GM18520 (cell line): Measurements from ENCODE around the gene ANTXR1.

Source experiments
- ATAC-seq: cut with Tn5 transposase; IDR thresholded peaks from one replicate; pipeline ENCODE4 v1.9.1; 2021; ENCODE audit not compliant: unreplicated experiment

The ANTXR1 gene

DNA sequence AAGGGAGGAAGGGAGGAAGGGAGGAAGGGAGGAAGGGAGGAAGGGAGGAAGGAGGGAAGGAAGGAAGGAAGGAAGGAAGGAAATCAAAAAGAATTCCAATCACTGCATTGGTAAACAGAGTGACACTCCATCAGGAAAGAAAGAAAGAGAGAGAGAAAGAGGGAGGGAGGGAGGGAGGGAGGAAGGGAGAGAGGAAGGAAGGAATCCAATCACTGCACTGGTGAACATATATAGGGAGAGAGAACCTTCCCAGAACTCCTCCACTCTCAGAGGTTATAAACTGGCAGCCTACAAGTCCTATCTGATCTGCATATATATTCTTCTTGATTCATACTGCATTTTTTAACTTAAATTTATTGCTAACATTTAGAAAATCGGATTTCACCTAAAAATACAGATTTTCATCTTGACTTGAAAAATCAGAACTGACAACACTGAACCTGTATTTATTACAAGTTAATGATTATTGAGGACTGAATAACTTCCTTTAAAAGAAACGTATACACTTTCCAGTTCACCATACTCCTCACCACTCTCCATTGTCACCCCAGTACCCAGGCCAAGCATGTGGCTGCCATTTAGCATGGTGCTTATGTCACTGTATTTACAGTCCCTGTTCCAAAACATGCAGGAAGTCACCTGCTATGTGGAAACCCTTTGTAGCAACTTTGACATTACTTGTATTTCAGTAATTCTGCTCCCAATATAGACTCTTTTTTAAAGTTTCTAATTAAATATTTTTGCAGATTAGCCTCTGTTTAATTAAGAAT is 83.5 kb downstream of the ANTXR1 start:
- no peak for ATAC-seq

DNA sequence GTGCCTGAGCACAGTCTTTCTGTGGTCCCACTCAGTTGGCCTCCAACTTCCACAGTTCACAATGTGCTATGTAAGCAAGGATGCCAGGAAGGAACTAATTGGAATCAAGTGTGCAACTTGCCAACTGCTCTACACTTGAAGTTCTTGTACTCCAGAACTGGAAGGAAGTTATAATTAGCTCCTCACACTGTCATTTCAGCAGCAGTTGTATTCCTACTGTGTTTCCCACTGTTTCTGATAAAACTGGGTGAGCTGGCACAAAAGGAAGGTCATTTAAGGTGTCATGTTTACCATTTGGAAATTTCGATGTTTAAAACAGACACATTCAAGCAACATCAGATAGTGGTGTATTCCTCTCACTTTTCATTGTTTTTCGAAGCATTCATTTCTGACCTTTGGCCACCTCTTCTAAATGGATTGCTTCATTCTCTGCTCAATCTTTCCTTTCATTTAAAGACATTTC is 84.2 kb downstream of the ANTXR1 start:
- no peak for ATAC-seq

DNA sequence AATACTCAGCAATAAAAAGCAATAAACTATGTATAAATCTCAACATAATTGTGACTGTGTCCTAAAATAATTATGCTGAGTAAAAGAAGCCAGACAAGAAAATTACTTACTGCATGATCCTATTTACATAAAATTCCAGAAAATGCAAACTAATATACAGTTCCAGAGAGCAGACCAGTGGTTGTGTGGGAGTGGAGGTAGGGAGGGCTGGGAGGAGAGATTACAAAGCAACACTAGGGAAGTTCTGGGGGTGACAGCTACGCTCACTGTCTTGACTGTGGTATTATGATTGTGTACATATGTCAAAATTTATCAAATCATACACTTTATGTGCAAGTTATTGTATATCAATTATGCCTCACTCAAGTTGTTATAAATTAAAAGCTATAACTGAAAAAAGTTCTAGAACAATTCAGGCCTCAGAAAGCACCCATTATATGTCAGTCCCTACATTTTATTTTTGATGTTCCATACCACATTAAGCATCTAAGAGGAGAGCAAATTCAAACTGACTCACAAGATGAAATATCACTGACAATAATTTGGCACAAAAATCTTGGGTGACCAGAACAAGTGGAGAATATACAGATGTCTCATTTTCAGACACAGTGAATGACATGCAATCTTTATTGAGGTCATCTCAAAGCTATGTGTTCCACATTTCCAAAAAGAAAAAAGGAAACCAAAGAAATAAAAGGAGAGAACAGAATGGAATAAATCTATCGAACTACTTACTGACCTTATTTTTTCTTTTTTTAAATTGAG is 85.1 kb downstream of the ANTXR1 start:
- no peak for ATAC-seq

DNA sequence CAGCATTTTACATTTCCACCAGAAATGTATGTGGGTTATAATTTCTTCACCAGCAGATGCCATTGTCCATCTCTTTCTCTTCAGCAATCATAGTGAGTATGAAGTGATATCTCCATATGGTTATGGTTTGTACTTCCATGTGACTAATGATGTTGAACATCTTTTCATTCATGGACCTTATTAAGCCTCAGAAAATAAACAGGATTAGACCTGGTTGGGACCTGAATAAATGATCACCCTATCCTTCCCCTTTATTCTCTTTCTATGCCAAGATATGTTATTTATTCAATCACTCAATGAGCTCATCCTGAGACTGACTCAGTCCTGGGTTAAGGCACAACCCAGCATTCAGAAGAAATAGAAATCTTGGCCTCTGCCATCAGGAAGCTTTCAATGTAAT is 86.6 kb downstream of the ANTXR1 start:
- no peak for ATAC-seq

DNA sequence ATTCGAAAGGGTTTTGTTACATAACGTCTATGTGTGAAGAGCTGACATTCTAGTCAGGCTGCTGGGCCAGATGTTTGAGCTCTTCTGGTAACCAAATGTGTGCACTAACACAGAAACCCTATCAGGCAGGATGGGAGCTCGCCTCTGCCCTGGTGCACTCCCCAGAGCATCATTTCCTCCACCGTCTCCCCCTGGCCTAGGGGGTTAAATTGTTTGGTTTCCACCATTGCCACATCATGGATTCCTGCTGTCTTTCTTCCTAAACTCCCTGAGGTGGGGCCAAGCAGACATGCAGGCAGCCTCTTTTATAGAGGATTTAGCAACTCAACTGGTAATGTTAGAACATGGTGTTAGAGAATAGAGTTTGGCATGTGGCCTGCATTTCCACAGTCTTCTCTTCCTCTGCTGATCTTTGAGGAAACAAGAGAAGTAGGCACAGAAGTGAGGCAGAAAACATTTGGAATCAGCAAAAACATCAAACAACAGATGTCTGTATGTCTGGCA is 87.3 kb downstream of the ANTXR1 start:
- ATAC-seq: no peak

DNA sequence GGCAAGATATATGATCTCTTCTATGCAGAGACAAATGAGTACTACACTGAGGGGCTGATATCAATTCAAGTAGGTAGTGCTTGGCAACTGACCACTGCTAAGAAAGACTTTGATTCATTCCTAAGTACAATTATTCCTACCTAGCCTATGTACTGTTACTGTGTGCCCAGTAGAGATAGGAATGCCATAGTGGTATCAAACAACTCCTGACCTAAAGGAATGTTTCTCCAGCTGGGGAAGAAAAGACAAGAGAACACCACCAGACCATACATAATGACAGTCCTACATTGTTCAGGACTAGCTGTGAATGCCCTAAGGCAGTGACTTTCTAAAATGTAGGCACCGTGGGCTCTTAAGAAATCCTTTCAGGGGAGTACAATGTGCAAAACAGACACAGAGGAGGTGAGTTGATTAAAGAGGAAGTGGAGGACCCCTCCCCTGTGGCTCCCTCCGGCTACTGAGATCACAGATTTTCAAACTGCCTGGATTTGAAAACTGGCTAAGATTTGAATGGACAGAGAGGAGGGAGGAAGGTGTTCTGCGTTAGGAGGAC is 89.1 kb downstream of the ANTXR1 start:
- no peak for ATAC-seq

DNA sequence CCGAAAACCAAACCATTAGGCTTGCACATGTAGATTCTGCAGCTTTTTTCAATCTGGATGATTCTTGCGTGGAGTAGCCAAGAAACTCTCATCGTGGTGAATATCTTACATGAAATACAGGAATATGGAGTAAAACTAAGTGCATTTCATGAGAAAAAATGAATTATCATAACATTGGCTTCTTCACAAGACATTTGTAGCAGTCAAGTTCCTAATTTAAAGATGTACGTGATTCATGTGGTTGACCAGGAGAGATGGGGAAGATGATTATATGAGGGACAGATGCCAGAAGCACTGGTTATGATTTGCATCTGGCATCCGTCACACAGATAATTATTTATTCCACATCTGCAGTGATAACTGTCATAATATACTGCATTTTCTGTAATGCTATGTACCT is 90.4 kb downstream of the ANTXR1 start:
- ATAC-seq: no peak

DNA sequence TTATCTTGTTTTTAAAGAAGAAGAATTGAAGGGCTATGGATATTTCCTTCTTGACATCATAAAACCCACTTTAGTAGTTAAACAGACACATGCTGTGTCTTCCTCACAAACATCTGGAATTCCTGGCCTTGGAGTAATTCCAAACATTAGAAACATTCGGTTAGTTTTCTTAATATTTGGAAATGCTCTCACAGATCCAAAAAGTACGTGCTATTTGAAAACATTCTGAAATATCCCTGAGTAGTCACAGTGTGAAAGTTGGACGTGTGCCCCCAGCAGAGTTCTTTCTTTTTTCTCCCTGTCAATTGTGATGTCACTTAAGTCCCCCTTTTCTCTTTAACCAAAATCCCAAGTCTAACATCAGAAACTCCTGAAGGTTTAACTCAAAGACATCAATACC is 91.3 kb downstream of the ANTXR1 start:
- no peak for ATAC-seq

DNA sequence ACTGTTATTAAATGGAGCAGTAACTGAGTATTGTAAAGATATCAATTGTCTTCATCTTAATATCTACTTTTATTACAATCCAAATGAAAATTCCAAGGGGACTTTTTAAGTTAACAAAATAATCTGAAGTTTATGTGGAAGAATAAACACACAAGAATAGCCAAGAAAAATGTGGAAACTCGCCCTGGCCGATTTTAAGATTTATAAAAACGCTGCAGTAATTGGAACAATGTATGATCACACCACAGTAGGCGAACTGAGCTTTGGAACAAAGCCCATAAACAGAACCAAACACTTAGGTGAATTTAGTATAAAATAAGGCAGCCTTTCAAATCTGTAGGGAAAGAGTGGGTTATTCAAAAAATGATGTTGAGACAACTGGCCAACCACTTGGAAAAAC is 96.3 kb downstream of the ANTXR1 start:
- no peak for ATAC-seq

DNA sequence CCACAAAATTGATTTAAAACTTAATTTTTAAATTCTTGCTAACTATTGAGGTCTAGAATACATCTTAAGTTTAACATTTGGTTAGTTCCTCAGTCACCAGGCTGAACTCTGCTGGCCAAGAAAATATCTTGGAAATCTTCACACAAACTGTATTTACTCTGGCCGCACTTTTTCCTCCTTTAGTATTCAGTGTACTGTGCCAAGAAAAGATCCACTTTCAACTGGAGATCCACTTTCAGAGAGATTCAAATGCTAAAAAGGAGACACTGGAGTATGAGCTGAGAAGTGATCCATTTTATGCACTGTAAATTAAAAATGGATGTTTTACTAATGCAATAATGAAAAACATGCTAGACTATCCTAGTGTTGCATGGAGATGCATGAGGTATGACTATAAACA is 98.1 kb downstream of the ANTXR1 start:
- ATAC-seq: no peak

DNA sequence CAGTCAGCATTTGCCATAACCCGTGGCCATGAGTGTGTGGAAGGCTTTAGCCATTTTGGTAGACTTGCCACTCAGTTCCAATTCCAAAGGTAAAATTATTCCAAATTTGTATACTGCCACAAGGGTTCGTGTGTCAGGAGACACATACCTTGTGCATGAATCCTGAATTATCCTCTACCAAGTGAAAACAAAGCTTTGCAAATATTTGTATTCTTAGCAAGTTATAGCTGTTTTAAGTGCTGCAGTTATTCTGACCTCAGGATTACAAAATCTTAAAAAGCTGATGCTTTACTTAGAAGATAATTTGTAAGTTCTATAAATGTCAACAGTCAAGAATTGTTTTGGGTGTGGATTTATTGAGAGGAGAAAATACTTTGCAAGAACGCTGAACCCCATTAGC is 100.6 kb downstream of the ANTXR1 start:
- ATAC-seq: no peak

DNA sequence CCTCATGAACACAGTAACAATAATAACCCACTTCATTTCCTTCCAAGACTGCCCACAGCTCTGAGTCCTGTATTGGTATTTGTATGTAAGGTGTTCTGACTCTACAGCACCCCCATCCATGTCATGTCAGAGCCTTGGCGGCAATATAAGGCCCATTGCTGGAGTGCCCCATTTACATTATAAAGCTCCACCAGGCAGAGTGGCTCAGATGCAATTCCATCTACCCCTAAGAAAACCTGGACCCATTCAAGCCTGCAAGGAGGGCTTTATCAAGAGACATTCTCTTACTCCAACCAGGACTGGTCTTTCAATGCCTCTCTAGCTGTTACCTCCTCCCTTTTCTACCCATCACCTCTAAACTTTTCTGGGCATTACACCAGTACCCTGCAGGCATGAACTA is 101.6 kb downstream of the ANTXR1 start:
- no peak for ATAC-seq

DNA sequence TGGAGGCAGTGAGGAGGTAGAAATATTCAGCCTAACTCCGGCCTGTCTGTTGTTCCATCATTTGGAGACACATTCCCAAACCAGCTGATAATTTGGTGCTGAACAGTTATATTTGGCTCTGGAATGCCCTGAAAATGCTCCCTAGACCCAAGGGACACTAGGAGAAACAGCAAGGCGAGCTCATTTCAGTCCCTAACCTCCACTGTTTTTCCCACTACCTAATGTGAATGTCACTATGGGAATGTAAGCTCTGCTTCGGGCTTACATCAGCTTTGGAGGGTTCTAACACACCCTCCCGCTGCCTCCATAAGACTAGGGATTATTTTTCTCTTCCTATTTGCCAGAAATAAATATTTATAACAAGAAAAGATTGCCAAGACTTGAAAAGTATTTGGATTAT is 103.5 kb downstream of the ANTXR1 start:
- no peak for ATAC-seq

DNA sequence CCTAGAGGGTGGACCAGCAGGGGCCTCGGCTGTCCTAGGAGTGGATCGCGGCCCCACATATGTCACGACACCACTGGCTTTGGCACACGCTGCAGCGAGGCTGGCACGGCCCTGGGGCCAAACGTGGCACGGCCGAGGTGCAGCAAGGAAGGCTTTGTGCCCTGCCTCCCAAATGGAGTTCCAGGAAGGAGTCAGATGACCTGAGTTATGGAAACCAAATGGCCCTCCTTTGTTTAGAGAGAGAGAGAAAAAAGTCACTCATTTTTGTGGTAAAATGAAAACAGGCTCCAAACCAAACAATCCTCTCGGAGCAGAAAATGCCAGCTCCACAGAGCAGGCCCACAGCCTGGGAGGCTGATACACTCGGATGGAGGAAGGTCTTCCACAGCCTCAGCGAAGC is 105.6 kb downstream of the ANTXR1 start:
- ATAC-seq: no peak

DNA sequence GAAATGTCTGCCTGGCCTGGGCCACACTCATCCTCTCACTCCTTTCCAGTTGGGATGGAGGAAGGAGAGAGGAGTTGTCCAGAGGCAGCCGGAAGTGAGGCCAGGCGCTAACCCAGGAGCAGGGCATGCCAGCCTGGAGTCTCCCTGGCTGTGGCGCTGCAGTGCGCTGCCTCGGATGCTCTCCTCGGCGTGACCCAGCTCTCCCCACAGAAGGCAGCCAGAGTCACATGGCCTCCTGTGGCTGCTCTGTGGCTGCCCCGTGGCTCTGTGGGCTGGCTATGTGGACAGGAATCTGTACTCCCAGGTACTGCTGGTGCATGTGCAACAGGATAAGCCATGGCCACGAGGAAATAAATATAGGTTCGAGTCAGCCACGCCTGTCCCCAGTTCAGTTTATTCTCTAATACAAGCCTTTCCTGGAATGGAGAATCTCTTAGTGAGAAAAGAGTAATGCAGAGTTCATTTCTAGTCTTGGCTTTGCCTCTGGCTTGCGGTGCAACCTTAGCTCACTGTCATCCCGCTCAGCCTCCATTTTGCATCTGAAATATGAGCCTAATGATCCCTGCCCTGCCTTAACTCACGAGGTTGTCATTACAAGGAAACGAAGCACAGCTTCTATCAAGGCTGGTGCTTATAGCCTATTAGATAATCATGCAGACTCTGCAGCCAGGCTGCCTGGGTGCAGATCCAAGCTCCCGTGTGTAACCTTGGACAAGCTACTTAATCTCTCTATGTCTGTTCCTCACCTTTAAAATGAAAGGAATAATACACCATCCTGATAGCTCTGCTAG is 106.3 kb downstream of the ANTXR1 start:
- ATAC-seq: no peak

DNA sequence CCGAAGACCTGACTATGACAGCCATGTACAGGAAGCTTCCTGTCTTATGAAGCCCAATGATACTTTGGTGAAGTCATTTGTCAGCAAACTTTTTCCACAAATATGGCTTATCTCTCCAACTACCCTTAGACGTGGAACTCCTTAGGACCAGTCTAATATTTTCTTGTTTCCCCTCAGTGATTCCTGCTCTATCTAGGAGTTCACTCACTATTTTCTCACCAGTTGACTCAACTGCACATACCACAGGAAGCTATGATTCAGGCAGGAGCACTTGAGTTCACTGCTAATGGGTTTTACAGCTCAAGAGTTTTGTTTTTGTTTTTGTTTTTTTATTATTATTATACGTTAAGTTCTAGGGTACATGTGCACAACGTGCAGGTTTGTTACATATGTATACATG is 109.3 kb downstream of the ANTXR1 start:
- no peak for ATAC-seq

DNA sequence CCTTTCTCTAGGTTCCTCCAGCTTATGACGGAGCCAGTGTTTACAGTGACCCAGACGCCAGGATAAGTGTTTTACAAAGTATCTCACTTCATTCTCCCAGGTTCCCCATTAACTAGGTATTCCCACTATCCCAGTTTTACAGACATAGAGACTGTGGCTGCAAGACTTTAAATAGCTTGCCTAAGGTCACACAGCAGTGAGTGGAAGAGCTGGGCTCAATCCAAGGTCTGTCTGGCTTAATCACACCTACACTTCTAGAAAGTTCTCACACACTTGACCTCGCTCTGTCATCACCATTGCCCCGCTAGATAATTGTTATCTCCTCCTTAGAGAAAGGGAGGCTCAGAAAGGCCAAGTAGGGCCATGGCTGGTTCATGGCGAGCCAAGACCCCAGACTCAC is 110.2 kb downstream of the ANTXR1 start:
- ATAC-seq: no peak

DNA sequence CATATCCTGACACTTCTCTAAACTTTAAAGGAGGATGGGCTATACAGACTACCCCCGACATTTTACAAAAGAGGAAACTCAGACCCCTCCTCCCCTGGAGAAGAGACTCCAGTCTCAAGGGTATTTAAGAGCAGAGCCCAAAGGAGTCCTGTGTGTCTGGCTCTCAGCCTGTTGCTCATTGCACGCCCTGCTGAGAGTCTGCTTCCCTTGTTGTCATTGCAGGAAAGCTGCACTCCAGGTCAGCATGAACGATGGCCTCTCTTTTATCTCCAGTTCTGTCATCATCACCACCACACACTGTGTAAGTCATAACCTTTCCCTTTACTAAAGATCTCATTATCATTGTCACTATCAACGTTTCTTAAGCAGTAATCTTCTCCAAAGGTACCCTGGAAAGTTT is 111.4 kb downstream of the ANTXR1 start:
- no peak for ATAC-seq

DNA sequence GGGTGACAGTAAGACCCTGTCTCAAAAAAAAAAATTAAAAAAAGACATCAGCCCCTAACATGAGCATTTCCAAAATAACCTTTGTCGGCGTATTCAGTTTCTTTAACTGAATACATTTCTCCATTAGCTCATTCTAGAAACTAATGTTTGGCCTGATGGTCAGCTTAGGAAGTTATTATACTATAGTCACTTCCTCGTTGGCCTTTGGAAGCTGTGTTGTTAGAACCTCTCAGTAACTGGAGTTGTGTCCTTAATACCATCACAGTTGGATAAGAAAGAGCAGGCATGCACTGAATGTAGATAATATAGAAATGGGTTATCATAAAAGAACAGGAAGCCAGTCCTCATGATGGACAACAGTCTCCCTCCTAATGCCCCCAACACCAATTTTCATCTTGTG is 112.8 kb downstream of the ANTXR1 start:
- ATAC-seq: no peak

DNA sequence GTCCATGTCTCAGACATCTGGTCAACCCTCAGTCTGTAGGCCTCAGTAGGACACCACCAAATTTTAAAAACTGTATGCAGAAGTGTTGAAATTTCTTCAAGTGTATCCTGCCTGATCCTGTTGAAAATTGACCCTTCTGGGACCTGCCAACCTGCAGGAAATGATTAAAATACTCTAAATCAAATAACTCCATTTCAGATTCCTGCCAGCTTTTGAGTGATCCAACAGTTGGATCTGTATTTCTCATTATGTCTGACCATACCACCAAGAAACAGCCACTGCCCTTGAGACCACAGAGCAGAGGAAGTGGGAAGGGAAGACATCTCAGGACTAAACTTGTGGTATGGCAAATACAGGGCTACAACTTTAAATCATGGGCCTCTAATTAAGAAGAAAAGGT is 113.4 kb downstream of the ANTXR1 start:
- ATAC-seq: no peak

DNA sequence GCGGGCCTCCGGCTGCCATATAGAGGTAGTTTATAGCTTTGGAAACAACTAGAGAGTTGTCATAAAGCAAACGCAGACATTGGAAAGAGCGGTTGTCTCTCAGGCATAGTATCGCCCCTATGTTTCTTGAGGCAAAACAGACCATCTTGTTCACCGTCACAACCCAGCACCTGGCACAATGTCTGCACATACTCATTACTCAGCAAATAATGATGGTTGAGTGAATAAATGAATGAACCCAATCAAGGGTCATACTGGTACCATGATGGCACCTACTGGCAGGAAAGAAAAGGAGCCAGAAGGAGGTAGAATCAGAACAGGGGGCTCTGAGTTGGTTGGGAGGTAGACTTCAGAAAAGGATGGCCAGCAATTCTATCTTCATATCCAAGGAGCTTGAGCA is 118.5 kb downstream of the ANTXR1 start:
- ATAC-seq: no peak
